Effector memory CD4-positive, alpha-beta T cell (primary cell): ENCODE data around the gene BIRC2.

Experiments
- DNase-seq, 3 donors: peaks; one replicate each; pipeline ENCODE4 v3.0.0-alpha.2; 2020
- H3K27ac ChIP-seq: 2 replicates; pipeline ENCODE4 v1.7.0; 2013; ENCODE audit warnings: mild to moderate bottlenecking, low read length, moderate library complexity; ENCODE audit not compliant: insufficient read depth, poor library complexity, severe bottlenecking
- H3K27me3 ChIP-seq: replicated peaks from 2 replicates; pipeline ENCODE4 v1.7.0; 2013; ENCODE audit warnings: mild to moderate bottlenecking, low read length; ENCODE audit not compliant: insufficient read depth, control insufficient read depth, poor library complexity, severe bottlenecking
- H3K36me3 ChIP-seq: 2 replicates; pipeline ENCODE4 v1.7.0; 2013; ENCODE audit warnings: mild to moderate bottlenecking, low read length, moderate library complexity; ENCODE audit not compliant: control insufficient read depth, insufficient read depth
- H3K4me1 ChIP-seq: 2 replicates; pipeline ENCODE4 v1.7.0; 2013; ENCODE audit warnings: low read length, mild to moderate bottlenecking; ENCODE audit not compliant: control insufficient read depth, insufficient read depth, poor library complexity, severe bottlenecking
- H3K4me3 ChIP-seq: 2 replicates; pipeline ENCODE4 v1.7.0; 2013; ENCODE audit warnings: low read length, low read depth, mild to moderate bottlenecking; ENCODE audit not compliant: insufficient read depth, poor library complexity, severe bottlenecking
- H3K9me3 ChIP-seq: 2 replicates; pipeline ENCODE4 v1.7.0; 2013; ENCODE audit warnings: mild to moderate bottlenecking, low read length, moderate library complexity; ENCODE audit not compliant: control insufficient read depth

Gene BIRC2

DNA sequence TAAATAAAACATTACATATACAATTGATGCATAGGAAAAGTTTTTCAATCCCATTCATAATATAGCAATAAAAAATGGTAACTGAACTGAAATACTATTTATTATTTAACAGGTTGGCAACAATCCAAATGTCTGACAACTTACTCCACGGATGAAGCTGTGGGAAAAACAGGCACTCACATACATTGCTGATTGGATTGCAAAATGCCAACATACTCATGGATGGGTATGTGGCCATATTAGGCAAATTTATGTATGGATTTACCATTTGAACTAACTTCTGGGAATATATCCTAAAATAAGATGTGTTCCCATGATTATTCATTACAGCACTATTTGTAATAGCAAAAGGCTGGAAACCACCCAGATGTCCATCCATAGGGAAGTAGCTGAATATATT, 3.2 kb upstream of the BIRC2 start:
- no peak overlapping the region for H3K27ac ChIP-seq
- no peaks in the 10 kb centered on the region for H3K36me3 ChIP-seq
- no peaks in the 10 kb centered on the region for H3K9me3 ChIP-seq
- H3K27me3 ChIP-seq, result no peaks in the 10 kb centered on the region
- H3K4me3 ChIP-seq, result no peak overlapping the region
- DNase-seq, result no peak
- peaks cover 10% of the 10 kb centered on the region for H3K4me1 ChIP-seq

DNA sequence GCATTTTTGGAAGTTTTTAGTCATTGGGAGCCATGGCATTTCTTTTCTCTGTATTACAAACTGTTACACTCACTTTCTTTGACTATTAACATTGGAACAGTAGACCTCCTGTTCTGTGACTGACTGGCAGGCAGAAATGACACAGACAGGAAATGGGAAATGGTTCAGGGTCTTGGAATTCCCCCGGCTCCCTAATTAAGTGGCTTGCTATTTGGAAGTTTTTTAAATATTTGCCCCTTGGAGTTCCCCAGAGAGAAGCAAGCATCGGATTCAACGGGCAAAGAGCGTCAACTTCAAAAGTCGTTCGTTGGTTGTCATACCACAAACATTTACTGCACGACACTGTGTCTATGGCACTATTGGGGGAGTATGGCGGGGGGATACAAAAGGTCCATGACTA, 1.1 kb upstream of the BIRC2 start:
- Histone ChIP-seq H3K9me3 (no peaks in the 10 kb centered on the region), H3K27me3 (no peaks in the 10 kb centered on the region), H3K4me1 (peaks cover 11% of the 10 kb centered on the region), H3K4me3 (peak overlapping the region; percentile 74), H3K36me3 (no peaks in the 10 kb centered on the region), H3K27ac (peak overlapping the region; percentile 92)
- DNase-seq, result peak in 2 of 3 donors; percentile 28 to 32

DNA sequence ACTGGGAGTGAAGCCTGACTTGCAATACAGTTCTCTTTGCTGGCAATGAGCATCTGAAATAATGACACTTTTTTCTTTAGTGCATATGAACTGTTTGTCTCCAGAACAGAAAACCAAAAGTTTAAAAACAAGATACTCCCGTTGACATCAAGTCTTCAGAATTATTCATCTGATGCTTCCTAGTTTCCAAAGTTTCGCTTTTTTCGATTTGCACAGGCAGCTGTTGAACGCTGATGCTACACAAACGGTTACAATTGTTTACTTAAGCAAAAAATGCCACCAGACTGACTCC, 612 bp upstream of the BIRC2 start:
- H3K9me3 ChIP-seq, result no peaks in the 10 kb centered on the region
- no peak for DNase-seq
- peaks cover 11% of the 10 kb centered on the region for H3K4me1 ChIP-seq
- peak overlapping the region; percentile 92 for H3K27ac ChIP-seq
- H3K27me3 ChIP-seq, result no peaks in the 10 kb centered on the region
- peak overlapping the region; percentile 74 for H3K4me3 ChIP-seq
- no peaks in the 10 kb centered on the region for H3K36me3 ChIP-seq

DNA sequence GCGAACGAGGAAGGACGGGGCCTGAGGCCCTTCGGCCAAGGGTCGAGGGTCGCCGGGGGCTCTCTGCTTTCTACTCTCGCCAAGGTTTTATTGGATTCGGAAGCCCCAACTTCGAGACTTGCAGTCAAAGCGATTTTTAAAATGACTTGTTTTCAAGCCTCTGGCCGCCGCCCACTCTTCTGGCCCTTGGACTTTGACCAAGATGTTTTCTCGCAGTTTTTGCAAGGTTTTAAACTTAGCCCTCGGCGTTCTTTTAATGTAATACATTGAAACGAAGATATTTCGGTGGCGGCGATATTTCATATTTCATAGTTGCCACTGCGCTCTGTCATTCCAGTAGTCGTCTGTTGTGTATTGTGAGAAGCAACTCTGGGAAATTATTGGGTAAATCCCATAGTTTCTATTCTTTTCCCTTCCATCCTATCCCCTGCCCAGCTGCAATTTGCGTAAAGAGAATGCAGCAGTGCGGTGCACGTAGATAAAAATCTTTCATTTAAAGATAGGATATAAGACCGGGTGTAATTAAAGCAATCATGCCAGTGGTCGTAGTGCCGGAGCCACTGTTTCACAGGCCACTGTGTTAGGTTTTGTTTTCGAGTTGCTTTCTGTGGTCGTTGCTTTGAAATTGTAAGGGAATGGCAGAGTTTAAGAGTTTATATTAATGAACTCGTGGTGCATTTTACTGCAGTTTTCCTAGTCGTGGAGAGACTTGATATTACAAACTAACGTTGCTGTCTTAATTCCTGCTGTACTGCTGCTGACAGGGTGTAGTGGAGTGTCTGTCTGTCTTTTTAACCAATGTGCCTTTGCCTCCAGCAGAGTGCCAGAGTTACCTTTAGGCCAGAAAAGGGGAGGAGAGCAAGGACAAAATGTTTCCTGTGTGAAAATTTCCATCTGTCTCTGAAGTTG, 702 bp downstream of the BIRC2 start:
- H3K36me3 ChIP-seq, result peaks cover 3% of the 10 kb centered on the region
- no peaks in the 10 kb centered on the region for H3K9me3 ChIP-seq
- H3K4me1 ChIP-seq, result peaks cover 11% of the 10 kb centered on the region
- H3K4me3 ChIP-seq, result peak overlapping the region; percentile 74
- no peaks in the 10 kb centered on the region for H3K27me3 ChIP-seq
- H3K27ac ChIP-seq, result peak overlapping the region; percentile 92
- no peak for DNase-seq

DNA sequence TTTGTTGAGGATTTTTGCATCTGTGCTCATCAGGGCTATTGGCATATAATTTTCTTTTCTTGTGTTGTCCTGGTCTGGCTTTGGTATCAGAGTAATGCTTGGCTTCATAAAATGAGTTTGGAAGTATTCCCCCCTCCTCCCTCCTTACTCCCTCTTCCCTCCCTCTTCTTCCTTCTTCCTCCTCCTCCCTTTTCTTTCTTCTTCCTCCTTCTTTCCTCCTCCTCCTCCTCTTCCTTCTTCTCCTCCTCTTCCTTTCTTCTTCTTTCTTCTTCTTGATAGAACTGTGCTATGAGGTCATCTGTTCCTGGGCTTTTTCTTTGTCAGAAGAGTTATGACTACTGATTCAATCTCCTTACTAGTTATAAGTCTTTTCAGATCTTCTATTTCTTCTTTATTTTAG, 10.1 kb downstream of the BIRC2 start:
- Histone ChIP-seq H3K27me3 (no peaks in the 10 kb centered on the region), H3K36me3 (peaks cover 7% of the 10 kb centered on the region), H3K4me1 (peaks cover 10% of the 10 kb centered on the region)

DNA sequence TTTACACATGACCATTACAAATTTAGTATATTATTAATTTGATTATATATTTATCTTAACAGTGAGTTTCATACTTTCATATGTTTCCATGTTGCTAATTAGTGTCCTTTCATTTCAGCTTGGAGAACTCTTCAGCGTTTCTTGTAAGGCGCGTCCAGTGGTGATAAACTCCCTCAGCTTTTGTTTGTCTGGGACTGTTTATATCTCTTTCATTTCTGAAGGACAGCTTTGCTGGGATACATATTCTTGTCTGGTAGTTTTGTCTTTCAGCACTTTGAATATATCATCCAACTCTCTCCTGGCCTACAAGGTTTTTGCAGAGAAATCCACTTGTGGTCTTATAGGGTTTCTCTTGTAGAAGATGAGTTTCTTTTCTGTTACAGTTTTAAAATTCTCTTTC, 12.4 kb downstream of the BIRC2 start:
- peaks cover 17% of the 10 kb centered on the region for H3K36me3 ChIP-seq
- no peak overlapping the region for H3K4me3 ChIP-seq
- H3K4me1 ChIP-seq, result peaks cover 10% of the 10 kb centered on the region
- DNase-seq, result no peak
- no peaks in the 10 kb centered on the region for H3K27me3 ChIP-seq
- no peaks in the 10 kb centered on the region for H3K9me3 ChIP-seq
- no peak overlapping the region for H3K27ac ChIP-seq

More for the DNA sequence above, 10.1 kb downstream of the BIRC2 start:
- no peaks in the 10 kb centered on the region for H3K9me3 ChIP-seq
- no peak for DNase-seq
- no peak overlapping the region for H3K4me3 ChIP-seq
- H3K27ac ChIP-seq, result no peak overlapping the region

DNA sequence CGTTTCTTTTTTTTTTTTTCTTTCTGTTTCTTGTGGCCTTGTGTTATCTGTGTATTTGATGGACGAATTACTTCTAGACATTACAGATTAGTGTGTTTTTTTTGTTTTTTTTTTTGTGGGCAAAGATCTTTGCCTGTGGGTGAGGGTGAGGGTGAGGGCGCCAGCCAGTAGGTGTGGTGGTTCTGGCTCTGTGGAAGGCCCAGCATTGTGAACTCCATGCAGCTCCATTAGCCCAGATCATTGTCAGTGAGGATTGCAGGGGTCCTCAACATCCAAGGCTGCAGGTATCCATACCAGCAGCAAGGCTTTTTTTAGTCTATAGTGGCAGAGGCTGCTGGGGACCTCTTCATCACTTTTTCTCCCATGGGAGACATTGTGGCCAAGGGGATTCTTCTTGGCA, 13.7 kb downstream of the BIRC2 start:
- Histone ChIP-seq H3K4me3 (no peak overlapping the region), H3K36me3 (peaks cover 25% of the 10 kb centered on the region), H3K9me3 (no peaks in the 10 kb centered on the region), H3K4me1 (peaks cover 10% of the 10 kb centered on the region), H3K27me3 (no peaks in the 10 kb centered on the region), H3K27ac (peak overlapping the region; percentile 63)
- peak in 1 of 3 donors; percentile 32 for DNase-seq

DNA sequence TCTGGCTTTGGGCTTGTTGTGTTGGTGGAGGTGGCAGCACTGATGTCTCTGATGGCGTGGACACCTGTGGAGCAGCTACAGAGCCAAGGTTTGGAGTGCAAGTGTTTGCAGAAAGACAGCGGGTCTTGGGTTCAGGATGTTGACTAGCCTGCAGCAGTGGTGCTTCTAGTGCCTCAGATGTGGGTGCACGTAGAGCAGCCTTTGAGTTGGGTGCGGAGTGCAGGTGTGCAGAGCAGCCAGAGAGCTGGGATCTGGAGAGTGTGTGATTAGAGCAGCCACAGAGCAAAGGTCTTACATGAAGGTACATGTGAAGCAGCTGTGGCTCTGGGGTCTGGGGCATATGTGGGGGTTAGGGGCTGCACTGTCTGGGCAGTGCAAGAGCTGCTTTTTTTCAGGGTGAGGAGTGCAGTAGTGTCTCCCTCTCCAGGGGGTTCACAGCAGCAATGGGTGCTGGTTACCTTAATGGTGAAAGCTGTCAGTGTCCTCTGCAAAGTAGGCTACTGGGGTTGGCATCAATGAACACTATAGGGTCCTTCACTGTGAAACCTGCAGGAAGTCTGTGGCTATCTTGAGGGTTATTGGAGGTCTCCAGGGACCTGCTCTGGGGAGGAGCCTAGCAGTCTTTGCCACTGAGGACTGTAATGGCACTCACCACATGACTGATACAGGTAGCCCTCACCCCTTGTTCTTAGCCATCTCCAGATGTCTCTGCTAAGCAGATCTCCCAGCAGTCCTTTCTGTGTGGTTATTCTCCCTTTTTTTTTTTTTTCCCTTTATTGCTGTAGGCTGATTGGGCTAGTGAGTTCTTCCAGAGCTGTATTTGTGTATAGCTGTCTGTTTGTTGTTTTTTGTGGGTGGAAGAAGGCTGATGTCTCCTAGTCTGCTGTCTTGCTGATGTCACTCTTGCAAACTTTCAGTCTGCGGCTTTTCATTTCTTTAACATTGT, 14.3 kb downstream of the BIRC2 start:
- DNase-seq, result peak in 1 of 3 donors; percentile 33
- peak overlapping the region; percentile 63 for H3K27ac ChIP-seq
- H3K9me3 ChIP-seq, result no peaks in the 10 kb centered on the region
- H3K27me3 ChIP-seq, result no peaks in the 10 kb centered on the region
- H3K4me1 ChIP-seq, result peaks cover 10% of the 10 kb centered on the region
- H3K36me3 ChIP-seq, result peaks cover 30% of the 10 kb centered on the region
- H3K4me3 ChIP-seq, result peak overlapping the region; percentile 22

DNA sequence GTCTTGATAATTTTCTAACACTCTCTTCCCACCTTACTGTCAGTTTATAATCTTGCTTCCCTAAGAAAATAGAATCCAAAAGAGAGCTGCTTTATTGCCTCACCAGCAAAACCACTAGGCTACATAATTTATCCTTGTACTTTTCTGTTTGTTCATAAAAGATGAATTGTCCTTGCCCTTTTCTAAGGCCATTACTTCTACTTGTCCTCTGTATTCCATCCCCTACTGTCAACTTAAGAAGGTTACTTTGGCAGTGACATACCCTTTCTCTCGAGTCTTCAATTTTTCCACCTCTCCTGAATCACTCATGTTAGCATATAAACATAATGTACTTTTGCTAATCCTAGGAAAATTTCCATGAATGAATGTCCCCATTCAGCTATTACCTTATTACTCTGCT, 18.0 kb downstream of the BIRC2 start:
- Histone ChIP-seq H3K27me3 (no peaks in the 10 kb centered on the region), H3K9me3 (no peaks in the 10 kb centered on the region), H3K4me1 (peaks cover 13% of the 10 kb centered on the region), H3K27ac (no peak overlapping the region), H3K4me3 (no peak overlapping the region), H3K36me3 (peaks cover 34% of the 10 kb centered on the region)
- DNase-seq, result no peak

DNA sequence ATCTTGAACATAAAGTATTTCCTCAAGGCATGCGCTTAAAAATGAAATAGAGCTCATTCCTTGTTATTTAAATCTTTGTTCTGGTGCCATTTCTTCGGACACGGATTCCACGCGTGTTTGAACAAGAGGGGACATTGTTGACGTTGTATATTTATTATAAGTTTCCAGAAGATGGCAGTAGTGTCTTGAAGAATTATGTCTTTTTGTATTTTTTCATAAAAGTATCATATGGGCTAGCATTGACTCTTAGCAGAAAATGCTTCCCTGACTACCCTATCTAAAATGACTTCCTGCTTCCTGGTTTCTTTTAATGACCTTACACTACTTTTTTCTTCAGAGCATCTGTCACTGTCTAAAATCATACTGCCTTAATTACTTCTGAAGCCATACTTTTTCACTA, 20.4 kb downstream of the BIRC2 start:
- H3K27me3 ChIP-seq, result no peaks in the 10 kb centered on the region
- no peak overlapping the region for H3K27ac ChIP-seq
- H3K36me3 ChIP-seq, result peaks cover 34% of the 10 kb centered on the region
- no peaks in the 10 kb centered on the region for H3K9me3 ChIP-seq
- no peak overlapping the region for H3K4me3 ChIP-seq
- H3K4me1 ChIP-seq, result peaks cover 3% of the 10 kb centered on the region
- no peak for DNase-seq
